ENCODE data around the gene WDR45B.
"Not testable (repeated sequence)": the region's sequence is repeated elsewhere in the genome, so short reads cannot be mapped to it uniquely, and the experiment has no call there.

WDR45B gene

GRCh38 chr17:82655523-82655922 lies 7.3 kb upstream of the WDR45B start:
- no peak for DNase-seq

GRCh38 chr17:82655038-82655479 lies 6.8 kb upstream of the WDR45B start:
- no peak for DNase-seq

GRCh38 chr17:82654611-82655010 lies 6.4 kb upstream of the WDR45B start:
- not testable (repeated sequence) for DNase-seq

- no peak for DNase-seq
Measured at GRCh38 chr17:82653651-82654528, 5.6 kb upstream of the WDR45B start.

GRCh38 chr17:82650723-82651122 lies 2.5 kb upstream of the WDR45B start:
- no peak for DNase-seq

GRCh38 chr17:82649501-82650261 lies 1.4 kb upstream of the WDR45B start:
- no peak for DNase-seq

GRCh38 chr17:82648742-82649331 lies 593 bp upstream of the WDR45B start:
- DNase-seq, result no peak

GRCh38 chr17:82647593-82648164 lies 565 bp downstream of the WDR45B start:
- DNase-seq, result peak; percentile 26

- no peak for DNase-seq
Measured at GRCh38 chr17:82645516-82645915, 2.7 kb downstream of the WDR45B start.

- DNase-seq, result no peak
Measured at GRCh38 chr17:82644148-82644547, 4.1 kb downstream of the WDR45B start.

- DNase-seq, result no peak
Measured at GRCh38 chr17:82642022-82642421, 6.2 kb downstream of the WDR45B start.

GRCh38 chr17:82640036-82640435 lies 8.2 kb downstream of the WDR45B start:
- DNase-seq, result no peak

- DNase-seq, result no peak
Measured at GRCh38 chr17:82639628-82640027, 8.6 kb downstream of the WDR45B start.

GRCh38 chr17:82638183-82638773 lies 10.0 kb downstream of the WDR45B start:
- no peak for DNase-seq

GRCh38 chr17:82636626-82637598 lies 11.3 kb downstream of the WDR45B start:
- DNase-seq, result no peak

- no peak for DNase-seq
Measured at GRCh38 chr17:82633343-82633742, 14.9 kb downstream of the WDR45B start.

- DNase-seq, result no peak
Measured at GRCh38 chr17:82632451-82632850, 15.8 kb downstream of the WDR45B start.

- no peak for DNase-seq
Measured at GRCh38 chr17:82631544-82631943, 16.7 kb downstream of the WDR45B start.

- no peak for DNase-seq
Measured at GRCh38 chr17:82630212-82630611, 18.0 kb downstream of the WDR45B start.

GRCh38 chr17:82629748-82630147 lies 18.5 kb downstream of the WDR45B start:
- DNase-seq, result no peak

- DNase-seq, result no peak
Measured at GRCh38 chr17:82627405-82627804, 20.8 kb downstream of the WDR45B start.

- DNase-seq, result no peak
Measured at GRCh38 chr17:82623707-82624106, 24.5 kb downstream of the WDR45B start.

Measured in CD4-positive, alpha-beta T cell treated with Interferon gamma for 1 hour (primary cell).